SKM-1 treated with dmso at 0.1 percent for 144 hours (cell line): Measurements from ENCODE around the gene AMOTL1.
A peak's percentile ranks its signal among the peaks of the same experiment; 100 is the strongest.
"Not testable (repeated sequence)": the region's sequence is repeated elsewhere in the genome, so short reads cannot be mapped to it uniquely, and the experiment has no call there.

Experiments used
- DNase-seq: peaks from one replicate; lab custom pipeline; 2025; ENCODE audit not compliant: unreplicated experiment; lab: John Stamatoyannopoulos, UW

The AMOTL1 gene

DNA sequence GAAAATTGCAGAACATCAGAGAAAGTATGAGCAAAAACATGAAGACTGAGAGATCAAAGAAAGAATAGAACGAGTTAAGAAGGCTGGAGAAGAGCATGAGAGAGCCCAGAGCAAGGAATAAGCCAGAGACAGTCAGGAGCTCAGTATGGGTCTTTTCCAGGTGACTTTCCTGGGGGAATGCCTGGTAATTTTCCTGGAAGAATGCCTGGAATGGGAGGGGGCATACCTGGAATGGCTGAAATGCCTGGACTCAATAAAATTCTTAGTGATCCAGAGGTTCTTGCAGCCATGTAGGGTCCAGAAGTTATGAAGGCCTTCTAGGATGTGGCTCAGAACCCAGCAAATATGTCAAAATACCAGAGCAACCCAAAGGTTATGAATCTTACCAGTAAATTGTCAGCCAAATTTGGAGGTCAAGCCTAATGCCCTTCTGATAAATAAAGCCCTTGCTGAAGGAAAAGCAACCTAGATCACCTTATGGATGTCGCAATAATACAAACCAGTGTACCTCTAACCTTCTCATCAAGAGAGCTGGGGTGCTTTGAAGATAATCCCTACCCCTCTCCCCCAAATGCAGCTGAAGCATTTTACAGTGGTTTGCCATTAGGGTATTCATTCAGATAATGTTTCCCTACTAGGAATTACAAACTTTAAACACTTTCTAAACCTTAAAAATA, 145.7 kb downstream of the AMOTL1 start:
- DNase-seq, result not testable (repeated sequence)

DNA sequence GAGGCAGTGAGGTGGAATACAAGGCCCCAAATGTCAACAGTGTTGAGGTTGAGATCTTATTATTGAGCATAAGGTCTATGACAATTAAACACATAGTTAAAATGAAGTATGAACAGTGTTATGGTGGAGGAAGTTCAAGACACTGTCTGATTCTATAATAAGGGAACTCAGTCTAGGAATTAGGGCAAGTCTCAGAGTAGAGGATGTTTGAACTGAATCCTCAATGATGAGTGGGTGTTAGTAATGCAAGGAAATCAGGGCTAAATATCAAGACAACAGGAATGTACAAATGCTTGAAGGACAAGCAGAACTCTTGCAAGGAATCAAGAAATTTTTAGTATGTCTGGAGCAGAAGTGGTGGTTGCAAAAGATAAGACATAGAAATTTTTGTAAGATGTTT, 152.2 kb downstream of the AMOTL1 start:
- no peak for DNase-seq

DNA sequence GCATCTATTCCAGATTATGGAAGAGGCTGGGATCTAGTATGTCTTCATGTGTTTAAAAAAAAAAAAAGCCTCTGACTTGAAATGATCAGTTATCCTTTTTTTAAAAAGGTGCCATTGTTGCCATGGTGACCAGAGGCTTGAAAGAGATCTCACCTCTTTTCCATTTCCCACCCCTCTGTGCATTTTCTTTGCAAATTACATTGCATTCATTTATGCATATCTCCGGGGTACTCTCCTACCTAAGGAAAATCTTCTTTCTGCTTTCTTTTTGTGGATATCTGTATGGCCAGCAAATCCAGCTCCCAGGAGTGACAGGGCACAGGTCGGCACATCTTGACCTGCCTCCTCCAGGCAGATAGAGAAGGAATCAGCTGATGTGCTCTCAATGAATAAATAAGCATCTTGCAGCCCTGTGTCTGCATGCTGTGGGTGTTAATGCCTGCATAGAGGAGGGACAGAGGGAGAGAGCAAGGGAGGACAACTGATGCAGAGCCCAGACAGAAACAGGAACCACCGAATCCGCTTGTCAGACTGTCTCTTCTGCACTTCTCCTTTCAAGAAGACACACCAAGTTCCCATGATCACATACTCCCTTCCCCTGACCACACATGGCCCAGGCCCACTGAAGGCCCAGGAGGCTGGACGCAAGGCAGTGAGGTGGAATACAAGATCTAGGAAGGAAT, 154.3 kb downstream of the AMOTL1 start:
- DNase-seq, result peak; percentile 76

DNA sequence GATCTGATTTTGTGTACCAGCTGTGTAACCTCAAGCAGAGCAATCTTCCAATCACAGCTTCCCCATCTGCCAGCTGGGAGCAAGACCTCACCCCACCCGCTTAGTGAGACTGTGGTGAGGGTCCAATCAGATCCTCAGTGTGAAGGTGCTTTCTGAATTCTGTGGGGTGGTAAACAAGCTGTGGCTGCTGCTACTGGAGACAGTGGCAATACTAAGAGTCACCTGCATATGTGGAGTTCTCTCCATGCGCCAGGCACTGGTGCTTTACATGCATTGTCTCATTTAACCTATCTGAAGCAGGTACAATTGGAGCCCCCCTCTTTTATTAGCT, 154.8 kb downstream of the AMOTL1 start:
- DNase-seq, result no peak

DNA sequence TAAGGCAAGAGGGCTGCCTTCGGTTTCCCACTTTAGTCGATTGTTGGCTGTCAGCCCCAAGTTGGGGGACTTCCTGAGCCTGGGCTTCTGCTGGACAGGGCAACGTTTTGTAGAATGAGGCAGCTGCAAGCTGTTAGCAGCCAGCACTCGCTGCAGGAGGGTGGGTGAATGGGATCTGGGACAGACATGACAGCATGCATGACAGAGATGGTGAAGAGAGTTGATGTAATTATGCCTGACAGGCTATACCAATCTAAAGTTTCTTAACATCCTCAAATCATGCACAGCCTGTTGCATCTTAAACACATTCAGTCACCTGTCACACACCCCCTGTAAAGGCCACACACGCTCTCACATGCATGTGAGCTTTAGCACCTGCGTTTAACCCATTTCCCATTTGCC, 156.0 kb downstream of the AMOTL1 start:
- DNase-seq, result no peak

DNA sequence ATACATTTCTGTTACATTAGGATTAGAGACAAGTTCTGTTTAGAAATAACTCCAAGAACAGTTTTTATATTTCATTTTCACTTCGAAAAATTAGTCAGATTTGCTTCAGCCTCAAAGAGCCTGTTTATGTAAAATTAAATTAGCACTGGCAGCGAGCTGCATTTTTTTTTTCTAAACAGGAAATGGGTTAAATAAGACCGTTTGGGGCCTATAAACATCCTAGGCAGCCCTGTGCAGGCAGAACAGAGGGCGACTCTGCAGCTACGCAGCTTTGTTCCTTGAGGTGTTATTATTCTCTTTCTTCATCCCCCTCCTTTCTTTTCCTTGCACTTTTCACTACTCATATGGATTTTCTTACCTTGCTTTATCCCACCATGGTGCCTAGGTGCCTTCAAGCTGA, 156.5 kb downstream of the AMOTL1 start:
- DNase-seq, result no peak

DNA sequence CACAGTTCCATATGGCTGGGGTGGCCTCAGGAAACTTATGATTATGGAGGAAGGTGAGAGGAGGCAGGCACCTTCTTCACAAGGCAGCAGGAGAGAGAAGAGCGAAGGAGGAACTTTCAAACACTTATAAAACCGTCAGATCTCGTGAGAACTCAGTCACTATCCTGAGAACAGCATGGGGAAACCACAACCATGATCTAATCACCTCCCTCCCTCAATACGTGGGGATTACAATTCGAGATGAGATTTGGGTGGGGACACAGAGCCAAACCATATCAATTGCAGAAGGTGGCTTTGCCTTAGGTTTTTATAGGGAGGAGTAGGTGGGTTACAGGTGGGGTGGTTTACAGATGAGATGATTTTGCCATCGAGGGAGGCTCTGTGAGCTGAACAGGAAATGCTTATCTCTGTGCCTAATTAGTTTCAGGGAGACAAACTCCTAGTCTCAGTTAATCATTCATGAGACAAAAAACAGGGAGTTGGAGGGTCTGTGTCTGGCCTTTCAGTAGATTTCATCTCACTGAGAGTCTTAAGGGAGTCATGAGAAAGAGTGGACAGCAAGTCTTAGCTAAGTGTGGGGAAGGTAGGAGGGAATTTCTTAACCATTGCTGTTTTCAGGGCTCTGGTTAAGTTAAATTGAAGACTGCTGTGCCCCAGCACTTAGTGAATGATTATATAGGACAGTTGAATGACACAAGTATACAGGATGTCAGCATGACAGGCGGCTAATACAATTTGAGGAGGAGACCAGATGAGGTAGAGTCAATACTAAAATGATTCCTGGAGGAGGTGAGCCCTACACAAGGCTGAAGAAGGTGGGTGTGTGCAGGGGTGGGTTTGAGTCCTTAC, 157.5 kb downstream of the AMOTL1 start:
- no peak for DNase-seq

- no peak for DNase-seq
These were observed 158.1 kb downstream of the AMOTL1 start for GRCh38 chr11:94926271-94926625.
